GM18505 (cell line): ENCODE measurements around the gene OXCT1.
A peak's percentile ranks its signal among the peaks of the same experiment; 100 is the strongest.

Source experiments
- ATAC-seq: cut with Tn5 transposase; IDR thresholded peaks from one replicate; pipeline ENCODE4 v1.9.1; 2021; ENCODE audit not compliant: unreplicated experiment
- POLR2A ChIP-seq: IDR thresholded peaks from 4 replicates; pipeline ENCODE4 v1.6.1; 2011; ENCODE audit warnings: borderline replicate concordance; ENCODE audit not compliant: insufficient read depth, insufficient read length; ENCODE audit errors: extremely low read depth

Gene OXCT1

DNA sequence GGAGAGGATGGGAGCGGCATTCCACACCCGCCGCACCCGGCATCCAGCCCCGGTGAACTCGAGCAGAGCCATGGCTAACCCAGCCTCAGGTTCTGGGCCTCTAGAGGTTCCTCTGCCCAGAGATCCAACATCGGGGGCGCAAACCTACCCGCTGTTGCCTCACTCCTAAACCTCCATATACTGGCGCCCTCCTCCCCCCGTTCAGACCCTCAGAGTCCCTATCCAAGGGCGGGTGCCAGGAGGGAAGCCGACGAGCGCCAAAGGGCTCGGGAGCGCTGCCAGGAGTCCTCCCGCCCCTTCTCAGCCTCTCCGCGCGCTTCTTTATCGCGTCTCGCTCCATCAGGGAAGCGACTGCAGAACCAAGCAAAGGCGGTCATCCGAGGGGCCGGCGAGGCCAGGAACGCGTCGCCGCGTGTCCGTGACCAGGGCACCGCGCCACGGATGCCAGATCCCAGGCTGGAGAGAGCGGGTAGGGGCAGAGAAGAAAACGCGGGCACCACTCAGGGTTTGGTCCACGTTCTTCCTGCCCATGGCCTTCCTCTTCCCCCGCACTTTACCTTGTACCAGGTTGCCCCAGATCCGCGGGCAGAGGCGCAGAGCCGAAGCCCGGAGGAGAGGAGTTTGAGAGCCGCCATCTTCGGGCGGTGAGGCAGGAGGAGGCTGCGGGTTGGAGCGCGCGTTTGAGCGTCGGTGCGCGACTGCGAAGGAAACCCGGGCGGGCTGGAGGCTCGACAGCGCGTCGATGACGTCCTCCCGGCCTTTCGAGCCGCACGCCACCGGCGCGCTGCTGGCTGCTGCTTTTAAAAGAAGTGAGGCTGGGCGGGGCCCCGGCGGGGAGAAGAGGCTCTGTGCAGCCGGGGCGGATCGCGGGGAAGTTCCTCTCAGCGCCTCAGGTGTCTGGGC, at the start of gene OXCT1:
TSS of gene OXCT1 (minus strand) at position 702 of the 903 bp plus-strand sequence. CDS start at position 635, 67 bp downstream.
- TF ChIP-seq POLR2A: peak; percentile 94
- peak; percentile 94 for ATAC-seq

DNA sequence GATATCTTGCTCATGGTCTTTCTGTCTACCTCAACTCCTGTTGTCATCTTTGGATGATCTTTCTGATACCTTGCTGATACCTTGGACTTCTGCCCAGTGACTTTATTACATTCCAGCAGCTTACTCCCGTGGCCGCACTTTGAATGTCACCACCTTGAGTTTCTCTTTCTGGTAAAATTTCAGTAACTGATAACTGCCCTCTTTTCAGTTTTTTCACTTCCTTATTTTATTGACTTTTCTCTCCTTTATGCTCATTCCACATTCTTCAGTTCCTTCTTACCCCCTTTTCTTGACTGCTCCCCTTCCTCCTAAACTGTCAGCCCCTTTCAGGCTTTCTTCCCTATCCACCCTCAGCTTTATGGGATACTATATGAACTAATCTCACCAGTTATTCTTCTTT, 47.9 kb upstream of the OXCT1 start:
- peak; percentile 36 for ATAC-seq
- TF ChIP-seq POLR2A: no peak

GRCh38 chr5:41908374-41909079, 38.3 kb upstream of the OXCT1 start:
- TF ChIP-seq POLR2A: no peak
- ATAC-seq: no peak

DNA sequence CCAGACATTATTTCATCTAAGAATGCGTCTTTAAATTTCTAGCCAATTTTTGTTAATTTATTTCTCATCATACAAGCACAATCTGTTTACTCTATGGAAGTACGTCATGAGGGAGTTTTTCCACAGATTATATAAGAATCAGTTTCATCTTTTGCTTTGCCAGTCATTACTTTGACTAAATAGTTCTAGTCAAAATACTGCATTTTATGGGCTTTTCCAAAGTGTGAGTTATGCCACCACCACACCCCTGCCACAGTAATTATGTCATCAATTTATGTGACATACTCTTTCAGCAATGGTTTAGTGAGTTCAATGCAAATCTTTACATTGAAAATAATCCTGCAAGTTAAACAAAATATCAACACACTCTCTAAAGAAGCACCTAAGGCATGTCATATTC, 35.9 kb upstream of the OXCT1 start:
- no peak for ATAC-seq
- TF ChIP-seq POLR2A: no peak

GRCh38 chr5:41903892-41904799, 33.9 kb upstream of the OXCT1 start, which contains the start of gene RIMOC1:
Gene RIMOC1, plus strand, starts transcription at chr5:41904344. Its CDS starts 24 bp downstream, at chr5:41904368.
- TF ChIP-seq POLR2A: peak; percentile 97
- peak; percentile 98 for ATAC-seq

DNA sequence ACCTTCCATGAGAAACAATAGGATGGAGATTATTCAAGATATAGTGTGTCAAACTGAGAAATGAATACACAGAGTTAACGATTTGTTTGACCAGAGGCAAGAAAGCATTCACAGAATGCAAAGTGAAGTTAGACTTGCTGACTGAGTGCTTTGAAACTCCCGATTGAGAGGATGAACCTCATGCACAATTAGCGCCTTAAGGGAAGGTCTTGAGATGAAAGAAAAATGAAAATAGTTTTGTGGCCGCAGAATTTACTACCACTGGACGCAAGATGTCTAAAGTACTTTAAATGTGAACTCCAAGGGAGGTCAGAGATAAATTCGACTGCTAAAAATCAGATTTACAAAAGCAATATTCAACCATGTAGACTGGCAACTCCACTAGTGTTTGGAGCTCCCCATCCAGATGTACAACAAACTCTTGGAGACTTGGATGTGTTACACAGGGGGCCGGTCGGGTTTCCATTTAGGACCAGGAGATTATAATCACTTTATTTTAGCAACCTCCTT, 33.2 kb upstream of the OXCT1 start:
- ATAC-seq: no peak
- no peak for TF ChIP-seq POLR2A

DNA sequence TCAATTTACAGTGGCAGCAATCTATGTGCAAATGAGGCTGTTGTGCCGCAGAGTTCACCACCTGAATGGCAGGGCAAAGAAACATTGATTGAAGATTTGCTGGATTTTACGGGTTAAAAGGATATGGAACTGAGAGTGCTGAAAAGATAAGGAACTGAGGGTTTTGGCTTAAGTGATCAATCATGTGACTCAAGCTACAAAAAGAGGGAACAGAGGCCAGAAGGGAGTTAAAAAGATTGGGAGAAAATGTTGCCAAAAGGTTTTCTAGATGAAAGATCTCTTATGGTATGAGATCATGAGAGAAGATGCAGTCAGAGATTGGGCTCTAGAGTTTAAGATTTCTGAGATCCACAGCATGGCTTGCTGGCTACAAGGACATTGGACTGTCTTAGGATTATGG, 26.0 kb upstream of the OXCT1 start:
- no peak for TF ChIP-seq POLR2A
- ATAC-seq: no peak

DNA sequence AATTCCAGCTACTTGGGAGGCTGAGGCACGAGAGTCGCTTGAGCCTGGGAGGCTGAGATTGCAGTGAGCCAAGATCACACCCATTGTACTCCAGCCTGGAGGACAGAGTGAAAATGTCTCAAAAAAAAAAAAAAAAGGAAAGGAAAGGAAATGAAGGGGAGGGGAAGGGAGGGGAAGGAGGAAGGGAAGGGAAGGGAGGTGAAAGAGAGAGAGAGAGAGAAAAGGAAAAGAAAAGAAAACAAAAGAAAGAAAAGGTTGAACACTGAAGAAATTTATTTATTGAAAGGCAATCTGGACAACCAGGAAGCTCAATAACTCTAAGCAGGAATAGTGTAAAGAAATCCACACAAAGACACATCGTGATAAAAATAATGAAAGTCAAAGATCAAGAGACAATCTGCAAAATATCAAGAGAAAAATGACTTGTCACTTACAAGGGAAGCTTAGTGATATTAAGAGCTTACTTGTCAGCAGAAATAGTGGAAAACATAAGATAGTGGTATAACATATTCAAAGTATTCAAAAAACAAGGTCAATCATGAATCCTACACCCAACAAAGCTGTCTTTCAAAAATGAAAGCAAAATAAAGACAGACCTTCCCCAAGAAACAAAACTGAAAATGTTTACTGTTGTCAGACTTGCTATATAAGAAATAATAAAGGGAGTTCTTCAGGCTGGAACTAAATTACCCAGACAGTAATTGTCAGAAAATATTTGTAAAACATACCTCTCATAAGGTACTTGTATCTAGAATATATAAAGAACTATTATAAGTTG, 23.0 kb upstream of the OXCT1 start:
- no peak for TF ChIP-seq POLR2A
- ATAC-seq: no peak

DNA sequence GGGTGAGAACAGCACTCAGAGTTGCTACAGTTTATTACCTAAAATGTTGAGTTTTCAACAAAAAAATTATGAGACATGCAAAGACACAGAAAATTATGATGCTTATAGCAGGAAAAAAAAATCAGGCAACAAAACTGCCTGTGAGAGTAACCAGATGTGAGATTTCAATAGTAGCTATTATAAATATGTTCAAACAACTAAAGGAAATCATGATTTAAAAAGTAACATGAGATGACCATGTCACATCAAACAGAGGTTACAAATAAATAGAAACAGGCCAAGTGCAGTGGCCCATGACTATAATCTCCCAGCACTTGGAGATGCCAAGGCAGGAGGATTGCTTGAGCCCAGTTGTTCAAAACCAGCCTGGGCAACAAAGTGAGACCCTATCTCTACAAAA, 21.8 kb upstream of the OXCT1 start:
- no peak for ATAC-seq
- TF ChIP-seq POLR2A: no peak

- TF ChIP-seq POLR2A: no peak
- ATAC-seq: peak; percentile 57
Observed at GRCh38 chr5:41891066-41891707, 21.0 kb upstream of the OXCT1 start.

DNA sequence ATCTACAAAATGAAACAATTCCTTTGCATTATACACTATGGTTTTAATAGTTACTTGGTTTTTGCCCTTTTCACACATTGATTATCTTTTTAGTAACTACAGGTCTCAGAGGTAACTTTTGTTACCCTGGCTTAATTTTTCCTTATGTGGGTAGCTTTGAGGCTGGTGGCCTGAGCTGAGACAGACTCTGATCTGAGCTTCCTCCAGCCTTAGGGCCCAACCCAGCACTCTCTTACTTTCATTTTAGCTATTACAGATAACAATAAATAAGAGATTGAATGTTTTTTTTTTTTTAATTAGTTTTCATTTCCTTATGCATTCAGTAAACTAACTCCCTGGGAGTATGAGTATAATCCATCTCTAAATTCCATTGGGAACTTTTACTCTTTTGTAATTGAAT, 15.1 kb upstream of the OXCT1 start:
- no peak for TF ChIP-seq POLR2A
- no peak for ATAC-seq

GRCh38 chr5:41883936-41884335, 13.7 kb upstream of the OXCT1 start:
- ATAC-seq: no peak
- TF ChIP-seq POLR2A: no peak
